ENCODE results near the gene UCMA. TPM values are rescaled to one million over a fixed set of nuclear protein-coding genes. Genes with fewer than 3 reads are reported as not detected.

The UCMA gene
- total RNA-seq, 1 experiment from 2014 or later: not detected

DNA sequence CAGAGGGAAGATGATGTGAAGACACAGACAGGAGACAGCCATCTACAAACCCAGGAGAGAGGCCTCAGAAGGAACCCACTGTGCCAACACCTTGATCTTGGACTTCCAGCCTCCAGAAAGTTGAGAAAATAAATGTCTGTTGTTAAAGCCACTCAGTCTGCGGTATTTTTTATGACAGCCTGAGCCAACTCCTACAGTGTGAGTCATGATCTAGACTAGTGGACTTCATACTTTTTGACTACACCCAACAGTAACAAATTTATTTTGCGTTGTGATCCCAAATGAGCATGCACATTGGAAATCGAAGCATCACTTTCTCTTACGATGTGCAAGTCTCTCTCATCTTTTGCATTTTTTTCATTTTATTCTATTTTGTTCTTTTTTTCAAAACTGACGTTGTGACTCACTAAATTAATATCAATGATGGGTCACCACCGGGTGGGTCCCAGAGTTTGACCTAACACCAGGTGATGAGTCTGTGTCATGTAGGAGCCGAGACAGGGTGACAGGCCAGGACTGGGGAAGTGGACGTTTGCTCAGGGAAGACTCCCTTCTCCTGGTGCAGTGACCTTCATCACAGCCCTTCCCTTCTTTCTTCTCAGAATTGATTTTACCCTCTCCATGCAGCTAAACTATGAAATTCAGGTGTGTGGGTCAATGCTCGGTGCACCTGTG is 36.8 kb upstream of the UCMA start (continued):
- TF ChIP-seq, protein P1, sequence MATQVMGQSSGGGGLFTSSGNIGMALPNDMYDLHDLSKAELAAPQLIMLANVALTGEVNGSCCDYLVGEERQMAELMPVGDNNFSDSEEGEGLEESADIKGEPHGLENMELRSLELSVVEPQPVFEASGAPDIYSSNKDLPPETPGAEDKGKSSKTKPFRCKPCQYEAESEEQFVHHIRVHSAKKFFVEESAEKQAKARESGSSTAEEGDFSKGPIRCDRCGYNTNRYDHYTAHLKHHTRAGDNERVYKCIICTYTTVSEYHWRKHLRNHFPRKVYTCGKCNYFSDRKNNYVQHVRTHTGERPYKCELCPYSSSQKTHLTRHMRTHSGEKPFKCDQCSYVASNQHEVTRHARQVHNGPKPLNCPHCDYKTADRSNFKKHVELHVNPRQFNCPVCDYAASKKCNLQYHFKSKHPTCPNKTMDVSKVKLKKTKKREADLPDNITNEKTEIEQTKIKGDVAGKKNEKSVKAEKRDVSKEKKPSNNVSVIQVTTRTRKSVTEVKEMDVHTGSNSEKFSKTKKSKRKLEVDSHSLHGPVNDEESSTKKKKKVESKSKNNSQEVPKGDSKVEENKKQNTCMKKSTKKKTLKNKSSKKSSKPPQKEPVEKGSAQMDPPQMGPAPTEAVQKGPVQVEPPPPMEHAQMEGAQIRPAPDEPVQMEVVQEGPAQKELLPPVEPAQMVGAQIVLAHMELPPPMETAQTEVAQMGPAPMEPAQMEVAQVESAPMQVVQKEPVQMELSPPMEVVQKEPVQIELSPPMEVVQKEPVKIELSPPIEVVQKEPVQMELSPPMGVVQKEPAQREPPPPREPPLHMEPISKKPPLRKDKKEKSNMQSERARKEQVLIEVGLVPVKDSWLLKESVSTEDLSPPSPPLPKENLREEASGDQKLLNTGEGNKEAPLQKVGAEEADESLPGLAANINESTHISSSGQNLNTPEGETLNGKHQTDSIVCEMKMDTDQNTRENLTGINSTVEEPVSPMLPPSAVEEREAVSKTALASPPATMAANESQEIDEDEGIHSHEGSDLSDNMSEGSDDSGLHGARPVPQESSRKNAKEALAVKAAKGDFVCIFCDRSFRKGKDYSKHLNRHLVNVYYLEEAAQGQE (IDR thresholded peaks at IDR 0.05; ENCODE audit: low read depth): no peak
- TF ChIP-seq YY1 (IDR thresholded peaks at IDR 0.05; ENCODE audit: extremely low read depth, insufficient replicate concordance, low read depth, low read length): no peak
- TF ChIP-seq, protein P2, sequence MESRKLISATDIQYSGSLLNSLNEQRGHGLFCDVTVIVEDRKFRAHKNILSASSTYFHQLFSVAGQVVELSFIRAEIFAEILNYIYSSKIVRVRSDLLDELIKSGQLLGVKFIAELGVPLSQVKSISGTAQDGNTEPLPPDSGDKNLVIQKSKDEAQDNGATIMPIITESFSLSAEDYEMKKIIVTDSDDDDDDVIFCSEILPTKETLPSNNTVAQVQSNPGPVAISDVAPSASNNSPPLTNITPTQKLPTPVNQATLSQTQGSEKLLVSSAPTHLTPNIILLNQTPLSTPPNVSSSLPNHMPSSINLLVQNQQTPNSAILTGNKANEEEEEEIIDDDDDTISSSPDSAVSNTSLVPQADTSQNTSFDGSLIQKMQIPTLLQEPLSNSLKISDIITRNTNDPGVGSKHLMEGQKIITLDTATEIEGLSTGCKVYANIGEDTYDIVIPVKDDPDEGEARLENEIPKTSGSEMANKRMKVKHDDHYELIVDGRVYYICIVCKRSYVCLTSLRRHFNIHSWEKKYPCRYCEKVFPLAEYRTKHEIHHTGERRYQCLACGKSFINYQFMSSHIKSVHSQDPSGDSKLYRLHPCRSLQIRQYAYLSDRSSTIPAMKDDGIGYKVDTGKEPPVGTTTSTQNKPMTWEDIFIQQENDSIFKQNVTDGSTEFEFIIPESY (IDR thresholded peaks at IDR 0.05; ENCODE audit: extremely low read depth, insufficient replicate concordance, low read length): no peak
- TF ChIP-seq, protein P3, sequence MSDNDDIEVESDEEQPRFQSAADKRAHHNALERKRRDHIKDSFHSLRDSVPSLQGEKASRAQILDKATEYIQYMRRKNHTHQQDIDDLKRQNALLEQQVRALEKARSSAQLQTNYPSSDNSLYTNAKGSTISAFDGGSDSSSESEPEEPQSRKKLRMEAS (IDR thresholded peaks at IDR 0.05): no peak; the same call in 1 of the 2 replicates

DNA sequence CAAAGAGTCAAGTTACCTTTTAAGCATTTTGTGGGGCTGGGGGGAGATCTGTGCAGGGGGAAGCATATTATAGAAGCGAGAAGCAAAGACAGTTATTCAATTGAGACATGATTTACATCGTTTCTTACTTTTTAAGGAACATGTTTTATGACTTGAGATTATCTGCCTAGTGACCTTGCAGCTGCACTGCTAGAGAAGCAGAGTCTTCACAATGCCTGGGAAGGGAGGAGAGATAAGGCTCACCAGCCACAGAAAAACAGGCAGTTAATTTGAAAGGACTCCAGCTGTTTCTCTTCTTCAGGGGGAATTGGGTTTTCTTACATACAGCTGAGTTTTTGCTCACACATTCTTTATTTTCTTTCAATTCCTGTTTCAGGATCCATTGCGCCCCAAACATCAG is 34.7 kb upstream of the UCMA start:
- no peak overlapping the region for H3K4me2 ChIP-seq (ENCODE audit: low read length)
- TF ChIP-seq EZH2phosphoT487 (IDR thresholded peaks at IDR 0.05; ENCODE audit: borderline replicate concordance) (no peak), EGR1 (IDR thresholded peaks at IDR 0.05; ENCODE audit: low read depth) (no peak), SP1 (IDR thresholded peaks at IDR 0.05; ENCODE audit: low read depth) (no peak), POLR2AphosphoS5 (IDR thresholded peaks at IDR 0.05; ENCODE audit: low read depth, low read length) (no peak), ELF1 (IDR thresholded peaks at IDR 0.05; ENCODE audit: borderline replicate concordance, low read depth) (no peak), YY1 (IDR thresholded peaks at IDR 0.05; ENCODE audit: extremely low read depth, insufficient replicate concordance, low read depth, low read length) (no peak), RAD21 (IDR thresholded peaks at IDR 0.05; ENCODE audit: low read depth) (no peak), JUND (IDR thresholded peaks at IDR 0.05) (no peak), FOSL1 (IDR thresholded peaks at IDR 0.05; ENCODE audit: low read depth) (no peak), CEBPB (IDR thresholded peaks at IDR 0.05; ENCODE audit: low read depth) (no peak)
- TF ChIP-seq, protein P2 (IDR thresholded peaks at IDR 0.05; ENCODE audit: extremely low read depth, insufficient replicate concordance, low read length): no peak
- TF ChIP-seq, protein P4, sequence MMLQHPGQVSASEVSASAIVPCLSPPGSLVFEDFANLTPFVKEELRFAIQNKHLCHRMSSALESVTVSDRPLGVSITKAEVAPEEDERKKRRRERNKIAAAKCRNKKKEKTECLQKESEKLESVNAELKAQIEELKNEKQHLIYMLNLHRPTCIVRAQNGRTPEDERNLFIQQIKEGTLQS (IDR thresholded peaks at IDR 0.05): no peak
- TF ChIP-seq, protein P3 (IDR thresholded peaks at IDR 0.05): no peak
- no peaks in the 10 kb centered on the region for H3K9me3 ChIP-seq (ENCODE audit: control insufficient read depth in 1 of 2, insufficient read depth in 1 of 2, low read depth in 1 of 2, low read length in 2 of 2)
- no peak overlapping the region for H3K27ac ChIP-seq (ENCODE audit: low read depth, low read length)
- ChIA-PET RAD21 (ENCODE audit: low non-redundant PET in 1 of 2, low total read pairs in 2 of 2, uncharacterized antibody in 2 of 2, unreplicated experiment in 2 of 2) (no interaction called here), CTCF (no interaction called here), POLR2A (no interaction called here)
- no peaks in the 10 kb centered on the region for H3K36me3 ChIP-seq (ENCODE audit: control insufficient read depth in 1 of 2, insufficient read depth in 2 of 2, low read length in 2 of 2)
- H3K79me2 ChIP-seq (ENCODE audit: insufficient read depth, low read length): no peaks in the 10 kb centered on the region
- no peak overlapping the region for H3K9ac ChIP-seq (ENCODE audit: low read length)
- no peaks in the 10 kb centered on the region for H4K20me1 ChIP-seq (ENCODE audit: insufficient read depth)
- H3K9me2 ChIP-seq (ENCODE audit: insufficient read depth): no peaks in the 10 kb centered on the region
- intact Hi-C loops (cut with micrococcal nuclease): no loop called here
- no peak overlapping the region for H3K4me3 ChIP-seq (replicated peaks in 1 of 2; ENCODE audit: low read depth in 1 of 2, low read length in 2 of 2)
- H2AFZ ChIP-seq (ENCODE audit: low read depth, low read length, poor library complexity, severe bottlenecking): no peak overlapping the region
- ATAC-seq (no peak), DNase-seq (ENCODE audit: low read depth, low spot score) (no peak)
- H3K27me3 ChIP-seq (ENCODE audit: insufficient read depth, low read length): no peaks in the 10 kb centered on the region
- BruUV-seq (replicated peaks): no TSS peak
- H3K4me1 ChIP-seq (ENCODE audit: control insufficient read depth in 1 of 2, insufficient read depth in 2 of 2, low read length in 2 of 2): peaks cover 12 to 18% of the 10 kb centered on the region in 2 experiments

Data from HCT116 (cell line).